Measurements from ENCODE around the gene ADCY10.

- TF ChIP-seq CTCF (IDR thresholded peaks at IDR 0.05) (no peak), POLR2A (IDR thresholded peaks at IDR 0.05) (no peak)
These were observed 13.0 kb downstream of the ADCY10 start for GRCh38 chr1:167900907-167901306.

All from adrenal gland (tissue), 5 donors.